CD14-positive monocyte (primary cell): Measurements from ENCODE around the gene GABBR2. TPM values are rescaled to one million over a fixed set of nuclear protein-coding genes. Genes with fewer than 3 reads are reported as not detected.

Experiments used
- DNase-seq, 3 donors: peaks; one replicate each; pipeline ENCODE4 v3.0.0-alpha.2; 2011 to 2022
- H2AFZ ChIP-seq: 2 replicates; pipeline ENCODE4 v1.6.0; 2012; ENCODE audit warnings: mild to moderate bottlenecking, low read depth, low read length, inconsistent platforms; ENCODE audit not compliant: insufficient read depth, poor library complexity, severe bottlenecking
- H3K27ac ChIP-seq, 2 donors: 1 replicate in 1 of 2; 2 replicates in 1 of 2; pipeline ENCODE4 v1.5.1; 2012 to 2013; ENCODE audit warnings: low read length in 2 of 2, control low read depth in 1 of 2, inconsistent platforms in 1 of 2, low read depth in 1 of 2, mild to moderate bottlenecking in 1 of 2
- H3K27me3 ChIP-seq, 2 donors: one replicate each; pipeline versions ENCODE4 v1.6.0 to v1.6.1; 2011 to 2013; ENCODE audit warnings: low read length in 2 of 2; ENCODE audit not compliant: control insufficient read depth in 2 of 2, insufficient read depth in 2 of 2
- H3K36me3 ChIP-seq, 2 donors: replicated peaks in 1 of 2; 1 replicate in 1 of 2; 2 replicates in 1 of 2; pipeline versions ENCODE4 v1.5.1 to v1.6.1; 2012 to 2013; ENCODE audit warnings: low read length in 2 of 2, control low read depth in 1 of 2, inconsistent platforms in 1 of 2, mild to moderate bottlenecking in 1 of 2; ENCODE audit not compliant: insufficient read depth in 2 of 2, control insufficient read depth in 1 of 2
- H3K4me1 ChIP-seq, 2 donors: 1 replicate in 1 of 2; 2 replicates in 1 of 2; pipeline versions ENCODE4 v1.5.1 to v1.6.1; 2012 to 2013; ENCODE audit warnings: low read length in 2 of 2, control low read depth in 1 of 2, inconsistent platforms in 1 of 2, mild to moderate bottlenecking in 1 of 2, moderate library complexity in 1 of 2; ENCODE audit not compliant: insufficient read depth in 2 of 2, control insufficient read depth in 1 of 2
- H3K4me2 ChIP-seq: replicated peaks from 2 replicates; pipeline ENCODE3; 2012; ENCODE audit warnings: low read length, moderate library complexity, mild to moderate bottlenecking; ENCODE audit not compliant: poor library complexity, severe bottlenecking; ENCODE audit errors: extremely low read depth
- H3K4me3 ChIP-seq, 3 experiments: fragments of 200-600 bp in 1 of 3; sonication (generic) in 1 of 3; replicated peaks in 1 of 3; 1 replicate in 2 of 3; 2 replicates in 1 of 3; pipeline ENCODE4 v1.5.1; 2011 to 2013; ENCODE audit warnings: low read length in 3 of 3, mild to moderate bottlenecking in 3 of 3, control low read depth in 2 of 3, low read depth in 2 of 3, inconsistent platforms in 1 of 3, moderate library complexity in 1 of 3
- H3K79me2 ChIP-seq: 2 replicates; pipeline ENCODE4 v1.6.0; 2012; ENCODE audit warnings: mild to moderate bottlenecking, control low read depth, inconsistent platforms, low read length, moderate library complexity; ENCODE audit not compliant: insufficient read depth
- H3K9ac ChIP-seq: 2 replicates; pipeline ENCODE4 v1.6.0; 2017; ENCODE audit warnings: low read length, mild to moderate bottlenecking; ENCODE audit not compliant: insufficient read depth, poor library complexity, severe bottlenecking
- H3K9me3 ChIP-seq, 2 donors: replicated peaks in 1 of 2; 1 replicate in 1 of 2; 2 replicates in 1 of 2; pipeline versions ENCODE4 v1.5.1 to v1.6.1; 2012 to 2013; ENCODE audit warnings: low read length in 2 of 2, control low read depth in 1 of 2; ENCODE audit not compliant: control insufficient read depth in 1 of 2, insufficient read depth in 1 of 2
- H4K20me1 ChIP-seq: 2 replicates; pipeline ENCODE4 v1.6.0; 2012; ENCODE audit warnings: mild to moderate bottlenecking, low read length, control low read depth, moderate library complexity; ENCODE audit not compliant: insufficient read depth
- H3K27ac Mint-ChIP-seq, 7 donors: one replicate each; pipeline ENCODE4 v1.8.0; 2020; ENCODE audit warnings: mild to moderate bottlenecking in 7 of 7, mixed read lengths in 7 of 7, moderate library complexity in 6 of 7, inconsistent platforms in 2 of 7
- H3K27me3 Mint-ChIP-seq, 3 donors: one replicate each; pipeline ENCODE4 v1.8.0; 2021 to 2022; ENCODE audit warnings: low read depth in 3 of 3, mild to moderate bottlenecking in 3 of 3, mixed read lengths in 3 of 3, moderate library complexity in 3 of 3, inconsistent platforms in 1 of 3
- H3K36me3 Mint-ChIP-seq, 2 donors: one replicate each; pipeline ENCODE4 v1.8.0; 2020; ENCODE audit warnings: mixed read lengths in 2 of 2, inconsistent platforms in 1 of 2, mild to moderate bottlenecking in 1 of 2
- H3K4me1 Mint-ChIP-seq: one replicate; pipeline ENCODE4 v1.8.0; 2020; ENCODE audit warnings: mild to moderate bottlenecking, mixed read lengths
- H3K4me3 Mint-ChIP-seq, 2 donors: one replicate each; pipeline ENCODE4 v1.8.0; 2020; ENCODE audit warnings: mild to moderate bottlenecking in 2 of 2, mixed read lengths in 2 of 2, moderate library complexity in 1 of 2
- H3K9me3 Mint-ChIP-seq, 7 donors: one replicate each; pipeline ENCODE4 v1.8.0; 2020 to 2022; ENCODE audit warnings: mixed read lengths in 7 of 7, mild to moderate bottlenecking in 6 of 7, moderate library complexity in 6 of 7, inconsistent platforms in 2 of 7
- CTCF ChIP-seq: fragments of 200-600 bp; IDR thresholded peaks from one replicate; pipeline ENCODE4 v1.8.0; 2022; ENCODE audit warnings: antibody characterized with exemption, mild to moderate bottlenecking
- WGBS: methylation state at CpG from one replicate; pipeline ENCODE4 v1.1.5; 2013; ENCODE audit warnings: missing lambda C conversion rate; ENCODE audit not compliant: insufficient coverage; 5-methylcytosine and 5-hydroxymethylcytosine counted together
- intact Hi-C, 2 donors: fragments of 100-400 bp; cut with micrococcal nuclease; formaldehyde crosslinking; loops; one replicate each; pipeline versions ENCODE4 v1.15.0 to v1.15.1; 2023
- polyA plus RNA-seq, 3 donors: library from polyadenylated mRNA; depleted of rRNA in 1 of 3; unstranded in 2 of 3; stranded (reverse) in 1 of 3; fragments of 300-500 nt in 2 of 3; fragments of >200 nt in 1 of 3; fragmentation: Illumina TruSeq in 2 of 3; gene quantifications; 1 replicate in 2 of 3; 2 replicates in 1 of 3; pipeline ENCODE4 v1.2.3, GENCODE V29; 2012 to 2021

The GABBR2 gene
- polyA plus RNA-seq, 3 donors: not detected

GRCh38 chr9:98594546-98595160 is 114.1 kb downstream of the GABBR2 start:
- H3K27me3 Mint-ChIP-seq: peaks cover 11 to 16% (median 15%) of the 10 kb centered on the region in 3 donors
- no peaks in the 10 kb centered on the region for H3K79me2 ChIP-seq
- no peaks in the 10 kb centered on the region for H3K4me1 ChIP-seq
- no peak overlapping the region for H3K27ac Mint-ChIP-seq
- H4K20me1 ChIP-seq: no peaks in the 10 kb centered on the region
- no peak overlapping the region for H3K4me2 ChIP-seq
- H3K9me3 ChIP-seq: no peaks in the 10 kb centered on the region
- no peak for DNase-seq
- H3K36me3 ChIP-seq: no peaks in the 10 kb centered on the region
- H3K9me3 Mint-ChIP-seq: peaks cover 0 to under 1% (median 0%) of the 10 kb centered on the region in 7 donors
- H3K27me3 ChIP-seq: peaks cover 0 to 7% of the 10 kb centered on the region in 2 donors
- no peak overlapping the region for H3K27ac ChIP-seq
- H3K4me3 Mint-ChIP-seq: no peak overlapping the region
- no peaks in the 10 kb centered on the region for H3K4me1 Mint-ChIP-seq
- no peaks in the 10 kb centered on the region for H3K36me3 Mint-ChIP-seq
- H2AFZ ChIP-seq: no peak overlapping the region
- no peak overlapping the region for H3K4me3 ChIP-seq
- H3K9ac ChIP-seq: no peak overlapping the region
- WGBS: 93% methylated on average over 6 of the region's 11 CpGs
- intact Hi-C loops: no loop called here
- no peak for TF ChIP-seq CTCF

GRCh38 chr9:98593354-98594253 is 115.1 kb downstream of the GABBR2 start:
- no peak overlapping the region for H3K4me3 ChIP-seq
- 88% methylated on average over 12 of the region's 15 CpGs for WGBS

More at GRCh38 chr9:98593354-98594253, 115.1 kb downstream of the GABBR2 start:
- Histone ChIP-seq H3K9me3 (no peaks in the 10 kb centered on the region), H3K79me2 (no peaks in the 10 kb centered on the region), H4K20me1 (no peaks in the 10 kb centered on the region), H3K36me3 (no peaks in the 10 kb centered on the region), H3K9ac (no peak overlapping the region), H3K27ac (no peak overlapping the region), H3K4me2 (no peak overlapping the region), H3K4me1 (no peaks in the 10 kb centered on the region), H2AFZ (no peak overlapping the region), H3K27me3 (peaks cover 0 to 7% of the 10 kb centered on the region in 2 donors)
- Mint-ChIP-seq H3K27me3 (peaks cover 17 to 21% (median 19%) of the 10 kb centered on the region in 3 donors), H3K9me3 (peaks cover 0 to 2% (median 0%) of the 10 kb centered on the region in 7 donors), H3K4me1 (no peaks in the 10 kb centered on the region), H3K4me3 (no peak overlapping the region), H3K27ac (no peak overlapping the region), H3K36me3 (no peaks in the 10 kb centered on the region)
- intact Hi-C loops: no loop called here
- no peak for TF ChIP-seq CTCF
- no peak for DNase-seq
